Neural progenitor cell (in vitro differentiated cells): Measurements from ENCODE around the gene CCDC117. TPM values are rescaled to one million over a fixed set of nuclear protein-coding genes. Genes with fewer than 3 reads are reported as not detected.
"Not testable (repeated sequence)": the region's sequence is repeated elsewhere in the genome, so short reads cannot be mapped to it uniquely, and the experiment has no call there.

ENCODE experiments used
- DNase-seq: peaks from one replicate; pipeline ENCODE4 v3.0.0-alpha.2; 2016; ENCODE audit warnings: low spot score
- H2AFZ ChIP-seq: fragments of 200-600 bp; sonication (generic); replicated peaks from 2 replicates; pipeline ENCODE4 v1.6.1; 2016; ENCODE audit warnings: antibody characterized with exemption
- H3F3A ChIP-seq: fragments of 200-600 bp; sonication (generic); 2 replicates; pipeline ENCODE4 v1.6.1; 2016; ENCODE audit warnings: antibody characterized with exemption, low read depth
- H3K27ac ChIP-seq: fragments of 200-600 bp; sonication (generic); 2 replicates; pipeline ENCODE4 v1.5.1; 2016; ENCODE audit warnings: mild to moderate bottlenecking
- H3K27me3 ChIP-seq: fragments of 200-600 bp; sonication (generic); 2 replicates; pipeline ENCODE4 v1.6.1; 2016; ENCODE audit warnings: mild to moderate bottlenecking, moderate library complexity
- H3K36me3 ChIP-seq: fragments of 200-600 bp; sonication (generic); 2 replicates; pipeline ENCODE4 v1.5.1; 2016
- H3K4me1 ChIP-seq: fragments of 200-600 bp; sonication (generic); 2 replicates; pipeline ENCODE4 v1.6.1; 2016; ENCODE audit warnings: mixed run types
- H3K4me2 ChIP-seq: fragments of 200-600 bp; sonication (generic); 2 replicates; pipeline ENCODE4 v1.6.1; 2016
- H3K4me3 ChIP-seq: fragments of 200-600 bp; sonication (generic); 2 replicates; pipeline ENCODE4 v1.5.1; 2016
- H3K79me2 ChIP-seq: fragments of 200-600 bp; sonication (generic); 2 replicates; pipeline ENCODE4 v1.6.1; 2016; ENCODE audit warnings: low read depth
- H3K9ac ChIP-seq: fragments of 200-600 bp; sonication (generic); 2 replicates; pipeline ENCODE4 v1.6.1; 2016
- H3K9me3 ChIP-seq: fragments of 200-600 bp; sonication (generic); 2 replicates; pipeline ENCODE4 v1.5.1; 2016; ENCODE audit warnings: low read depth
- H4K20me1 ChIP-seq: fragments of 200-600 bp; sonication (generic); 2 replicates; pipeline ENCODE4 v1.6.1; 2016; ENCODE audit warnings: low read depth
- H3K27ac Mint-ChIP-seq: 3 replicates; pipeline ENCODE4 v1.8.0; 2021; ENCODE audit warnings: mixed read lengths
- H3K27me3 Mint-ChIP-seq: 2 replicates; pipeline ENCODE4 v1.8.0; 2022; ENCODE audit warnings: low read depth, mild to moderate bottlenecking, inconsistent platforms, moderate library complexity, mixed read lengths; ENCODE audit not compliant: insufficient read depth
- H3K36me3 Mint-ChIP-seq: 3 replicates; pipeline ENCODE4 v1.8.0; 2021; ENCODE audit warnings: mixed read lengths
- H3K4me1 Mint-ChIP-seq: 3 replicates; pipeline ENCODE4 v1.8.0; 2021; ENCODE audit warnings: mixed read lengths
- H3K4me3 Mint-ChIP-seq: 3 replicates; pipeline ENCODE4 v1.8.0; 2021; ENCODE audit warnings: mild to moderate bottlenecking, moderate library complexity, mixed read lengths
- H3K9me3 Mint-ChIP-seq: 3 replicates; pipeline ENCODE4 v1.8.0; 2020; ENCODE audit warnings: mixed read lengths
- CTCF ChIP-seq: fragments of 200-600 bp; sonication (generic); IDR thresholded peaks from 2 replicates; pipeline ENCODE4 v1.5.1; 2017; ENCODE audit warnings: antibody characterized with exemption, mild to moderate bottlenecking
- EZH2 ChIP-seq: fragments of 200-600 bp; sonication (generic); IDR thresholded peaks from 2 replicates; pipeline ENCODE4 v1.6.1; 2017; ENCODE audit warnings: antibody characterized with exemption, mild to moderate bottlenecking, moderate library complexity
- EZH2phosphoT487 ChIP-seq: fragments of 200-600 bp; sonication (generic); IDR thresholded peaks from 2 replicates; pipeline ENCODE4 v1.6.1; 2017; ENCODE audit warnings: antibody characterized with exemption
- total RNA-seq: library from RNA; depleted of rRNA; stranded (reverse); fragments of >200 nt; gene quantifications from 2 replicates; pipeline ENCODE4 v1.2.3, GENCODE V29; 2015; ENCODE audit warnings: low replicate concordance

CCDC117 gene
- total RNA-seq, 1 donor from 2014 or later = 80.2 TPM

GRCh38 chr22:28737701-28738100, 34.8 kb upstream of the CCDC117 start:
- H3K27me3 ChIP-seq = no peaks in the 10 kb centered on the region
- no peaks in the 10 kb centered on the region for H3K9me3 ChIP-seq
- H3K4me3 ChIP-seq = no peak overlapping the region
- H3K27ac ChIP-seq = no peak overlapping the region
- peaks cover 15% of the 10 kb centered on the region for H3K4me1 ChIP-seq
- peaks cover 23% of the 10 kb centered on the region for H3F3A ChIP-seq
- Mint-ChIP-seq H3K36me3 (peaks cover 9% of the 10 kb centered on the region), H3K27ac (no peak overlapping the region), H3K4me3 (no peak overlapping the region), H3K9me3 (no peaks in the 10 kb centered on the region), H3K4me1 (peaks cover 33% of the 10 kb centered on the region), H3K27me3 (no peaks in the 10 kb centered on the region)
- H3K36me3 ChIP-seq = no peaks in the 10 kb centered on the region
- H3K9ac ChIP-seq = no peak overlapping the region
- no peak overlapping the region for H2AFZ ChIP-seq
- DNase-seq = no peak
- no peak overlapping the region for H3K4me2 ChIP-seq
- peaks cover 69% of the 10 kb centered on the region for H3K79me2 ChIP-seq
- TF ChIP-seq EZH2 = no peak
- TF ChIP-seq EZH2phosphoT487 = no peak
- no peak for TF ChIP-seq CTCF
- peaks cover 10% of the 10 kb centered on the region for H4K20me1 ChIP-seq

GRCh38 chr22:28738876-28739275, 33.6 kb upstream of the CCDC117 start:
- H3K9ac ChIP-seq, H3K9me3 ChIP-seq, DNase-seq, H3K4me3 Mint-ChIP-seq, H3K27me3 ChIP-seq, H3K4me3 ChIP-seq, H3K4me2 ChIP-seq, H3K27me3 Mint-ChIP-seq, H3K36me3 ChIP-seq, H3K27ac Mint-ChIP-seq, H2AFZ ChIP-seq, H3K27ac ChIP-seq, H3K9me3 Mint-ChIP-seq, H3K36me3 Mint-ChIP-seq: not testable (repeated sequence)
- peaks cover 41% of the 10 kb centered on the region for H3K4me1 Mint-ChIP-seq
- peaks cover 18% of the 10 kb centered on the region for H3K4me1 ChIP-seq
- H3K79me2 ChIP-seq = peaks cover 81% of the 10 kb centered on the region
- H4K20me1 ChIP-seq = peaks cover 10% of the 10 kb centered on the region
- peaks cover 27% of the 10 kb centered on the region for H3F3A ChIP-seq

GRCh38 chr22:28741200-28741784, 31.2 kb upstream of the CCDC117 start:
- TF ChIP-seq CTCF = no peak
- TF ChIP-seq EZH2phosphoT487 = no peak
- no peak for TF ChIP-seq EZH2
- Histone ChIP-seq H3K9me3 (no peaks in the 10 kb centered on the region), H3K27me3 (no peaks in the 10 kb centered on the region), H3K9ac (peak overlapping the region; percentile 6), H3K4me1 (peaks cover 14% of the 10 kb centered on the region), H3K79me2 (peaks cover 69% of the 10 kb centered on the region), H3K36me3 (peaks cover 7% of the 10 kb centered on the region), H3K4me3 (peak overlapping the region; percentile 61), H4K20me1 (peaks cover 8% of the 10 kb centered on the region), H3K4me2 (peak overlapping the region; percentile 76), H2AFZ (peak overlapping the region; percentile 38), H3F3A (peaks cover 19% of the 10 kb centered on the region), H3K27ac (no peak overlapping the region)
- Mint-ChIP-seq H3K36me3 (peaks cover 4% of the 10 kb centered on the region), H3K9me3 (no peaks in the 10 kb centered on the region), H3K27me3 (no peaks in the 10 kb centered on the region), H3K4me3 (peak overlapping the region; percentile 91), H3K27ac (peak overlapping the region; percentile 11), H3K4me1 (peaks cover 39% of the 10 kb centered on the region)
- DNase-seq = peak; percentile 22

GRCh38 chr22:28741785-28742561, 30.5 kb upstream of the CCDC117 start, which contains the start of the genes CHEK2 and HSCB:
Gene CHEK2, minus strand, starts transcription at chr22:28741820. Its CDS starts 7,099 bp downstream, at chr22:28734721.
Gene HSCB, plus strand, starts transcription at chr22:28742039. Its CDS starts 57 bp downstream, at chr22:28742096.
- Histone ChIP-seq H3K27me3 (no peaks in the 10 kb centered on the region), H3K4me2 (peak within 1 kb of the TSS; percentile 77), H2AFZ (peak within 1 kb of the TSS; percentile 94), H3K27ac (peak within 1 kb of the TSS; percentile 74), H4K20me1 (peaks cover 1% of the 10 kb centered on the region), H3K9me3 (no peaks in the 10 kb centered on the region), H3K79me2 (peaks cover 62% of the 10 kb centered on the region), H3K4me1 (peaks cover 7% of the 10 kb centered on the region), H3K36me3 (peaks cover 7% of the 10 kb centered on the region), H3K9ac (peak within 1 kb of the TSS; percentile 44), H3F3A (peaks cover 14% of the 10 kb centered on the region), H3K4me3 (peak within 1 kb of the TSS; percentile 61)
- Mint-ChIP-seq H3K9me3 (no peaks in the 10 kb centered on the region), H3K4me1 (peaks cover 32% of the 10 kb centered on the region), H3K27me3 (no peaks in the 10 kb centered on the region), H3K36me3 (peaks cover 4% of the 10 kb centered on the region), H3K4me3 (peak within 1 kb of the TSS; percentile 91), H3K27ac (peak within 1 kb of the TSS; percentile 52)
- peak; percentile 99 for DNase-seq
- no peak for TF ChIP-seq EZH2
- peak; percentile 40 for TF ChIP-seq CTCF
